HG03280 (cell line): Measurements from ENCODE around the gene CABLES2.

Experiments used
- ATAC-seq: cut with Tn5 transposase; IDR thresholded peaks from one replicate; pipeline ENCODE4 v1.9.1; 2021; ENCODE audit warnings: mild to moderate bottlenecking, moderate library complexity; ENCODE audit not compliant: unreplicated experiment

Gene CABLES2

DNA sequence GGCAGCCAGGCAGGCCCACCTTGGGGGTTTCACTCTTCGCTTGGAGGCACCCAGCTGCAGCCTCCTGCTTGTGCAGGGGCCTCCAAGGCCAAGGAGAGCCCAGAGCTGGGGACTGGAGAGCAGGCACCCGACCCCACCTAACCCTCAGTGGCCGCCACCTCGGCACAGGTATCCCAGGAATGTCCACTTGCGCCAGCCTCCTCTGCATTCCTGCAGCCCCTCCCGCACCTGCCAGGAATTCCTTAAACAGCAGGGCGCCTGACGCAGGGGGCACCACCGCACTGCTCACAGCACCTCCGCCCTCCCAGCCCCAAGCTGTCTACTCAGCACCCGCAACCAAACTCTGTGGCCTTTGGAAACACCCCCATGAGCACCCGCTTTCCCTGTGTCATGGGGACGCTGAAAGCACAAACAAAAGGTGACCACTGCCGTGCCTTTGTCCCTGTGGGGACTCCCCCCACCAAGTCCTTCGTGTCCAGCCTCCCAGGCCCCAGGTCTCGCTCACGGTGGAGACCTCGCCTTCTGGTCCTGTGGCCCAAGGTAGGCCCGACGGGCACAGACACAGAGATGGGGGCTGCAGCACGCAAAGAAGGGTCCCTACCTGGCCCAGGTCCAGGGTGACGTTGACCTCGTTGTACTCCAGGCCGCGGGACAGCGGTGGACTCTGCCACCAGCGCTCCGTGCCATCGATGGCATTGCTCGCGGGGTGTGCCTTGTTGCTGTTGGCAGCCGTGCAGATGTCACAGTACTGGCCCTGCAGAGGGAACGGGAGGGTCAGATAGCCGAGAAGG, 45.1 kb downstream of the CABLES2 start:
- no peak for ATAC-seq

- ATAC-seq: no peak
Observed at GRCh38 chr20:62360854-62361798, 46.0 kb downstream of the CABLES2 start.

DNA sequence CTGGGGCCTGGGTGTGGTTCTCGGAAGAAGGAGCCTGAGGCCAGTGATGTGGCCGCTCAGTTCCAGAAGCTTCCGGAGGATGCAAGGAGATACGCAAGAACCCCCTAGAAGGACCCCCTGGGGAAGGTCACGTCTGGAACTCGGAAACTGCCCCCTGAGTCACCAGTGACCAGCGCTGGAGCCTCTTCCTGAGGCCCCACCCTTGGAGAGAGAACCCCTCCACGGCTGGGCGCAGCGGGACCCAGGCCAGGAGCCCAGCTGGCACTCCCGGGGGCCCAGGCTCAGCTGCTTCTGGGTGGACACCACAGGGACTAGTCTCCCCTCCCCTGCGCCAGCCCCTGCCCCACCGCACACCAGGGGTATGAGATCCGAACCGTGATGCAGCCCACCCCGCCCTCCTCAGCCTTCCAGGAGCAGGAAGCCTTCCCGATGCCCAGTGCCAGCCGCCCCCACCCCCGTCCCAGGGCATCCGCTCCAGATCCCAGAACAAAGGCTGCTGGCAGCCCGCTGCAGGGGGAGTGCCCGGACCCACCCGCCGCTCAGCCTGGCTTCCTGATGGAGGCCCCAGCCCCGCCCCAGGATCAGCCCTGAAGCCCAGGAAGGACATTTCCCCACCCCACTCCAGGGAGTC, 47.5 kb downstream of the CABLES2 start:
- ATAC-seq: no peak

GRCh38 chr20:62359043-62359490, 48.0 kb downstream of the CABLES2 start:
- ATAC-seq: no peak

- no peak for ATAC-seq
Observed at GRCh38 chr20:62358171-62359042, 48.7 kb downstream of the CABLES2 start.

DNA sequence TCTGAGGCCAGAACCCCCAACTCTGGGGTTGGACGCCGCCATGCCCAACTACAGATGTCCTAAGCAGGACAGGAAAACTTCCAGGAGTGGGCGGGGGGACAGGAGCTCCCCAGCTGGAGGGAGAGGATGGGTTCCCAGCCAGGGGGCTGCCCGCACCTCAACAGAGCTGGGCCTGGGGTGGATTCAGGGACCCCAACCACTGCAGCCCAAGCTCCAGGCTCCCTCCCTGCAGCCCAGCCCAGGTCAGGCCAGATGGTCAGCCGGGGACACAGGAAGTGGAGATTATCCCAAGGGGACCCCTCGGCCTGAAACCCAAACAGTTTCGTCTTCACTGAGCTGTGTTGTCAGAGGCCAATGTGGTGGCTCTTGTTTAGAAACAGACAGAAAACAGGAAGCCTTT, 49.4 kb downstream of the CABLES2 start:
- no peak for ATAC-seq

GRCh38 chr20:62357187-62357667, 49.9 kb downstream of the CABLES2 start:
- ATAC-seq: no peak

DNA sequence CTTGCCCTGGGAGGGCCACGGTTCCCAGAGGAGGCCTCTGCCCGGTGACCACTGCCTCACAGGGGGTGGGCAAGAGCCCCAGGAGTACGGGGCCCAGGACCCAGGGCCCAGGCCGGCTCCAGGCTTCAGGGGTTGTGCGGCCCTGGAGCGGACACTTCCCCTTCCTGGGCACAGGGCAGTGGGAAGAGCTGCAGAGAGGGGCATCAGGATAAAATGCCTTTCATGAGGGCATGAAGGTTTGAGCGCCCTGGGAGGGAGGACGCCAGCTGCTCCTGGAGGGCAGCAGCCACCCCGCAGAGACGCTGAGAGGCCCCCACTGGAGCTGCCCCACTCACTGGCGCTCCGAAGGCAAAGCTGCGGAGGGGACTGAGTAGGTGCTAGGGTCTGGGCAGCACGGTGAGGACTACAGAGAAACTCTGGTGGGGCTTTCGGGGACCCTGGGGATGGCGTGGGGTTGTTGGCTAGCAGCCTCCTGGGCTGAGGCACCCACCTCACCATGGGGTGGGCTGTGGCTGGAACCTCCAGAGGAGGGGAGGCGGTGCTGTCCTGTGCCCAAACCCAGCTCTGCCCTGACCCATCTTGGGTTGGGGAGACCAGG, 50.4 kb downstream of the CABLES2 start:
- ATAC-seq: no peak

GRCh38 chr20:62355878-62356588, 51.1 kb downstream of the CABLES2 start:
- ATAC-seq: no peak

- no peak for ATAC-seq
Observed at GRCh38 chr20:62355516-62355877, 51.6 kb downstream of the CABLES2 start.

DNA sequence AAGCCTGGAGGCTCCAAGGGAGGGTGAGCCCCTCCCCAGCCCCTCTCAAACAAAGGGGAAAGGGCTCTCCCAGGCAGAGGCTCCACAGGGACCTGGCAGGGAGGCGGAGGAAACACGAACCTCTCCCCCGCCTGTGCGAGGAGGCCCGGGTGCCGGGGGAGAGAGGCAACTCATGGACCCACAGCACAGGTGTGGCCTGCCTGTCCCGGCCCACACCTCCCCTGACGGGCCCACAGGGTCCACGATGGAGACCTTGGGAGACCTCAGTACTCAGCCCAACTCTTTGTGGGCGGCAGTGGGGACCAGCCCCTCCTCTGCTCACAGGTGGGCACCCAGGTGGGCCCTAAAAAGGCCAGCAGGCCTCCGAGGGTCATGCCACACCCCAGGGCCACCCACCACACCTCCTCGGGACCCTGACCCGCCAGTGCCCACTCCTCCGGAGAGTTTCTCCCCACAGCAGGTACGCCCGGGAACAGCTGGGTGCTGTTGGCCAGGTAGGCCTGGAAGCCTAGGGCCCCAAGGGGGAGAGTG, 52.2 kb downstream of the CABLES2 start:
- ATAC-seq: no peak

GRCh38 chr20:62354031-62354808, 52.9 kb downstream of the CABLES2 start:
- no peak for ATAC-seq

GRCh38 chr20:62353289-62354030, 53.6 kb downstream of the CABLES2 start:
- ATAC-seq: no peak

DNA sequence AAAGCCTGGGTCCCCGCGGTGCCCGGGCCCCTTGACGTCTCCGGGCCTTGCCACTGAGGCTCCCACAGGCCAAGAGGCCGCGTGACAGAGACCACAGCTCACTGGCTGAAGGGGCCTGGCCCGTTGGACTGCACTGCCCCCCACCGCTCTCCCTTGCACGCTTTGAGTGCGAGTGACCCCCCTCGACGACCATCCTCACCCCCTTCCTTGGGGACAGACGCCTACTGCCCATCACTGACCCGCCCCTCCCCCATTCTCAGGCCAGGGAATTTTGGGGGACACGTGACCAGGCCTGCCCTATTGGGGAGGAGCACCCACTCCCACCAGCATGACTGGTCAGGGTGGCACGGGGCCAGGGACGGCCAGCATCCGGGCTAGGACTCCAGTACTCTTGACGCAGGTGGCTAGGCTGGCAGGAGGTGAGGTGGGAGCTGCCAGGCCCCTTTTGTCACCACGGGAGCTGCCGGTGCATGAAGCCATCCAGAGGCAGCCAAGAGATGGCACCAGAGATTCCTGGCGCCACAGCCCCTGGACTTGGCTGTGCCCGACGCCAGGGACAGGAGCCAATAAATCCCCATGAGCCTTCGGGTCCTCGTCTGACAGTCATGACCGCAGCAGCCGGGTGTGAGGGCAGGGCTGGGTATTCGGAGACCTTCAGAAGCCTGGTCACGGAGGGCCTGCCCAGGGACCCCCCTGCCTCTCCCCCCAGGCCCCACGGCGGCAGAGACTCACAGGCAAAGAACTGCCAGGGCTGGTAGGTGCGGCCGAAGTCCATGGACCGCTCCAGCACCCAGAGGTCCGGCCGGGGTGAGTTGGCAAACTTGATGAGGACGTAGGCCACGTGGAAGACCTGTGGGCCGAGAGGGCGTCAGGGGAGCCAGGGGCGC, 54.4 kb downstream of the CABLES2 start:
- ATAC-seq: no peak

- no peak for ATAC-seq
Observed at GRCh38 chr20:62351469-62352401, 55.4 kb downstream of the CABLES2 start.
